Esophagus muscularis mucosa (tissue), 4 donors: ENCODE data around the gene SLC10A7. TPM values are rescaled to one million over a fixed set of nuclear protein-coding genes. Genes with fewer than 3 reads are reported as not detected.

ENCODE experiments used
- DNase-seq: peaks from one replicate; pipeline ENCODE4 v3.0.0-alpha.2; 2017; ENCODE audit errors: extremely low spot score
- H3K27ac ChIP-seq, 4 donors: fragments of 200-600 bp; sonication (generic); replicated peaks in 1 of 4; 1 replicate in 3 of 4; 2 replicates in 1 of 4; pipeline ENCODE4 v1.5.1; 2016 to 2019; ENCODE audit warnings: mild to moderate bottlenecking in 1 of 4
- H3K27me3 ChIP-seq, 4 donors: fragments of 200-600 bp; sonication (generic); one replicate each; pipeline versions ENCODE4 v1.5.1 to v1.6.0; 2016 to 2019
- H3K36me3 ChIP-seq, 4 donors: fragments of 200-600 bp; sonication (generic); one replicate each; pipeline ENCODE4 v1.5.1; 2016 to 2019
- H3K4me1 ChIP-seq, 4 donors: fragments of 200-600 bp; sonication (generic); one replicate each; pipeline ENCODE4 v1.5.1; 2016 to 2019
- H3K4me3 ChIP-seq, 4 donors: fragments of 200-600 bp; sonication (generic); 1 replicate in 2 of 4; 2 replicates in 2 of 4; pipeline ENCODE4 v1.5.1; 2016 to 2019; ENCODE audit warnings: mild to moderate bottlenecking in 4 of 4, moderate library complexity in 1 of 4
- H3K9me3 ChIP-seq, 4 donors: fragments of 200-600 bp; sonication (generic); 1 replicate in 3 of 4; 2 replicates in 1 of 4; pipeline ENCODE4 v1.5.1; 2016 to 2019
- EP300 ChIP-seq: sonication (generic); formaldehyde crosslinking; IDR thresholded peaks from one replicate; pipeline ENCODE4 v1.6.1; 2017; ENCODE audit warnings: antibody characterized with exemption
- POLR2A ChIP-seq: fragments of 450-650 bp; IDR thresholded peaks from one replicate; pipeline ENCODE4 v1.6.1; 2017; ENCODE audit warnings: antibody characterized with exemption, moderate library complexity, mild to moderate bottlenecking, low read depth
- POLR2AphosphoS5 ChIP-seq, 2 donors: sonication (generic); formaldehyde crosslinking; IDR thresholded peaks; one replicate each; pipeline ENCODE4 v1.6.1; 2017; ENCODE audit warnings: antibody characterized with exemption in 2 of 2
- WGBS: methylation state at CpG from one replicate; pipeline ENCODE4 v1.1.5; 2018; 5-methylcytosine and 5-hydroxymethylcytosine counted together
- intact Hi-C: fragments of 100-400 bp; cut with DNase I; formaldehyde crosslinking; loops from one replicate; pipeline ENCODE4 v1.15.1; 2023
- total RNA-seq, 4 donors: library from RNA; depleted of rRNA; stranded (reverse); fragments of >200 nt; gene quantifications; one replicate each; pipeline versions ENCODE4 v1.1.0 to v1.2.1, GENCODE V29; 2016
- TF ChIP-seq, protein P1 (sequence below), 3 experiments: fragments of 200-600 bp in 2 of 3; fragments of 450-650 bp in 1 of 3; sonication (generic) in 2 of 3; IDR thresholded peaks; one replicate each; pipeline ENCODE4 v1.5.1; 2017 to 2019; ENCODE audit warnings: antibody characterized with exemption in 3 of 3, mild to moderate bottlenecking in 2 of 3, moderate library complexity in 1 of 3

The SLC10A7 gene
- total RNA-seq, 4 donors from 2014 or later: 3.3 to 6.2 (median 5.7) TPM

DNA sequence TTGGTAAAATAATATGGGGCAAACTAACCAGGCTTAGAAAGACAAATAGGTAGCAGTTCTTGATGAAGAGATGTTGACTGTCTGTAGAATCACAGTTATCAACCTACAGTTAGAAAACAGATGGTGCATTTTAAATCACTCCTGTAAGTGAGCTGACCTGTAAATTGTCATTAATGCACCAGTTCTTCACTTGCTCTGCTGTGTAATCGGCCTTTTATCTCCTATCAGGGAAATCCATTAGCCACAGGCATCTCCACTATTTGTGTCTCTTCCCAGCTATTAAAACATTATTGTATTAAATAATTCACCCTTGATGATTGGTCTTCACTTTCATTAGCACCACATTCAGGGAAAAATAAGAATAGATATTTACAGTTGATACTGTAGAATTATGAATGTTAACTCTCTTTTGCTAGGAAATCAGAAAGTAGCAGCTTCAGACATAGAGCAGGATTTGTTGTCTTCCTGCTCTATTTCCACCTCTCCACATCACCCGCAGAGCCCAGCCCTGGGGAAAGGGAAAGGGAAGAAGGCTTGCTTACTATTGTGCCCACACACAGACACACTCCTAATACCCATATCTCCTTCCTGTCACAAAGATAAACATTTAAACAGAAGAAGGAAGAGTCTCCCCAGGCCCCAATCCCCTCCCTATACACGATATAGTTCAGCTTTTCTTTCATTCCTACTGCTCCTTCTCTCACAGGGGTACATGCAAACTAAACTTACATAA lies 210.3 kb downstream of the SLC10A7 start:
- intact Hi-C loops: no loop called here
- 76% methylated on average over 3 of the region's 3 CpGs for WGBS

DNA sequence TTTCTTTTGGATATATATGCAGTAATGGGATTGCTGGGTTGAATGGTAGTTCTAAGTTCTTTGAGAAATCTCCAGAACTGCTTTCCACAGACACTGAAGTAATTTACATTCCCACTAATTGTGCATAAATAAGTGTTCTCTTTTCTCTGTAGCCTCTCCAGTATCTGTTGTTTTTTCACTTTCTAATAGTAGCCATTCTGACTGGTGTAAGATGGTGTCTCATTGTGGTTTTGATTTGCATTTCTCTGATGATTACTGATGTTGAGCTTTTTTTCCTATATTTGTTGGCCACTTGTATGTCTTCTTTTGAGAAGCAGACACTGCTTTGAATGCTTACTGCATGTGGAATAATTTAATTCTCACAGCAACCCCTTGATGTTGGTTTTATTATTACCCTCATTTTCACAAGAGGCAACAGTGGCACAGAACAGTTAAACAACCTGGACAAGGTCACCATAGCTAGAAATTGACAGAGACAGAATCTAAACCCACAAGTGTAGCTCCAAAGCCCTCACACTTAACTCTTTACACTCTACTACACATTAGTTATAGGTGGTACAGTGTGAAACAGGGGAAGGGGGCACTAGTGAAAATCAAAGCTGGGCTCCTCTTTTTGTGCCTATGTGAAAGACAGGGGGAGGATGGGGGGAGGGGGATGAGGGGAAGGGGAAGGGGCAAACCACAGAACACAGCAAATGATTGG lies 211.3 kb downstream of the SLC10A7 start:
- no peaks in the 10 kb centered on the region for H3K9me3 ChIP-seq
- no peaks in the 10 kb centered on the region for H3K27me3 ChIP-seq
- H3K4me1 ChIP-seq: no peaks in the 10 kb centered on the region
- no peaks in the 10 kb centered on the region for H3K36me3 ChIP-seq
- H3K4me3 ChIP-seq: no peak overlapping the region
- no peak overlapping the region for H3K27ac ChIP-seq
- DNase-seq: no peak
- intact Hi-C loops: no loop called here
- no peak for TF ChIP-seq POLR2A
- TF ChIP-seq POLR2AphosphoS5 (IDR thresholded peaks at IDR 0.05): no peak
- TF ChIP-seq, protein P1, sequence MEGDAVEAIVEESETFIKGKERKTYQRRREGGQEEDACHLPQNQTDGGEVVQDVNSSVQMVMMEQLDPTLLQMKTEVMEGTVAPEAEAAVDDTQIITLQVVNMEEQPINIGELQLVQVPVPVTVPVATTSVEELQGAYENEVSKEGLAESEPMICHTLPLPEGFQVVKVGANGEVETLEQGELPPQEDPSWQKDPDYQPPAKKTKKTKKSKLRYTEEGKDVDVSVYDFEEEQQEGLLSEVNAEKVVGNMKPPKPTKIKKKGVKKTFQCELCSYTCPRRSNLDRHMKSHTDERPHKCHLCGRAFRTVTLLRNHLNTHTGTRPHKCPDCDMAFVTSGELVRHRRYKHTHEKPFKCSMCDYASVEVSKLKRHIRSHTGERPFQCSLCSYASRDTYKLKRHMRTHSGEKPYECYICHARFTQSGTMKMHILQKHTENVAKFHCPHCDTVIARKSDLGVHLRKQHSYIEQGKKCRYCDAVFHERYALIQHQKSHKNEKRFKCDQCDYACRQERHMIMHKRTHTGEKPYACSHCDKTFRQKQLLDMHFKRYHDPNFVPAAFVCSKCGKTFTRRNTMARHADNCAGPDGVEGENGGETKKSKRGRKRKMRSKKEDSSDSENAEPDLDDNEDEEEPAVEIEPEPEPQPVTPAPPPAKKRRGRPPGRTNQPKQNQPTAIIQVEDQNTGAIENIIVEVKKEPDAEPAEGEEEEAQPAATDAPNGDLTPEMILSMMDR (IDR thresholded peaks at IDR 0.05): no peak
- TF ChIP-seq EP300: no peak

More for the DNA sequence above, 210.3 kb downstream of the SLC10A7 start:
- Histone ChIP-seq H3K9me3 (no peaks in the 10 kb centered on the region), H3K27ac (no peak overlapping the region), H3K4me1 (no peaks in the 10 kb centered on the region), H3K4me3 (no peak overlapping the region), H3K27me3 (no peaks in the 10 kb centered on the region), H3K36me3 (no peaks in the 10 kb centered on the region)
- DNase-seq: no peak
- TF ChIP-seq, protein P1 (IDR thresholded peaks at IDR 0.05): no peak
- TF ChIP-seq POLR2A (no peak), EP300 (no peak), POLR2AphosphoS5 (IDR thresholded peaks at IDR 0.05) (no peak)

DNA sequence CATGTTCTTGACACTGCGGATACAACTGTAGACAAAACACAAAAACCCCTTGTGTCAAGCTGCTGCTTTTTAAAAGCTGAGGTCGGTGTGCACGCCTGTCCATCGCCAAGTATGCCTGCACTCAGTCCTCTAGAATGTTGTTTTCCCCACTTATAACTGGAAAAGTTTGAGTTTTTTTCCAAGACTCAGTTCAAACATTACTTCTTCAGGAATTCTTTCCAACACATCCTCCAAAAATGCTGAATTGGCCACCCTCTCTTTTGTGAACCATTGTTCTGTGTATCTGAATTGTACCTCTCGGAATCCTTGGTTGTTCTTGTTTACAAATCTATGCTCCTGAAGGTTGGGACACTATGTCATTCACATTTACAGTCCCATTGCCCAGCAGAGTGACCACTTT lies 212.8 kb downstream of the SLC10A7 start:
- no peak overlapping the region for H3K4me3 ChIP-seq
- no peaks in the 10 kb centered on the region for H3K9me3 ChIP-seq
- no peaks in the 10 kb centered on the region for H3K36me3 ChIP-seq
- TF ChIP-seq EP300 (no peak), POLR2AphosphoS5 (IDR thresholded peaks at IDR 0.05) (no peak), POLR2A (no peak)
- TF ChIP-seq, protein P1 (IDR thresholded peaks at IDR 0.05): no peak
- 80% methylated on average over 5 of the region's 5 CpGs for WGBS
- no peaks in the 10 kb centered on the region for H3K4me1 ChIP-seq
- intact Hi-C loops: no loop called here
- no peaks in the 10 kb centered on the region for H3K27me3 ChIP-seq
- DNase-seq: no peak
- no peak overlapping the region for H3K27ac ChIP-seq

DNA sequence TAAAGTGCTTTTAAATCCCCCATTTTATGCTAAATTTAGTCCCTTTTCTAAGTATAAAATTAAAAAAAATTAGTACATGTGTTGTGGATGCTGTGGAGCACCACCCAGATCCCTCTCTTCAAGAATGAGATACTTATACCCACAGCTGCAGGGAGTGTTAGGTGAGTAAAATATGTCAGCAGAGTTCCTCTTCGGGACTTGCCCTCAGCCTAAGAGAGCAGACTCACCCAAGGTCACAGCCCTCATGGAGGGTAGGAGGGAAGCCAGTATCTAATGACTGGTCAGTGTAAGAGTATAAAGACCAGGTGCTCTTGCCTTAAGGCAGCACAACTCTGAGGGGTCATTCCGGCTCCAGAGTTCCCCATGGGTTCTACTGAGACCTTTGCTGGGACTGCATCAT lies 218.9 kb downstream of the SLC10A7 start:
- Histone ChIP-seq H3K9me3 (no peaks in the 10 kb centered on the region), H3K4me3 (no peak overlapping the region), H3K27ac (no peak overlapping the region), H3K36me3 (no peaks in the 10 kb centered on the region), H3K4me1 (no peaks in the 10 kb centered on the region), H3K27me3 (no peaks in the 10 kb centered on the region)
- intact Hi-C loops: no loop called here
- TF ChIP-seq EP300 (no peak), POLR2AphosphoS5 (IDR thresholded peaks at IDR 0.05) (no peak), POLR2A (no peak)
- TF ChIP-seq, protein P1 (IDR thresholded peaks at IDR 0.05): no peak
- WGBS: 97% methylated on average over 2 of the region's 2 CpGs
- DNase-seq: no peak
